MM.1S (cell line): ENCODE data around the gene LRWD1.

ENCODE experiments used
- EZH2 ChIP-seq: fragments of 300-600 bp; sonication (generic); optimal IDR thresholded peaks from 2 replicates; pipeline ENCODE3; 2017; ENCODE audit warnings: low read depth, mild to moderate bottlenecking, antibody characterized with exemption, low read length, mixed read lengths
- TF ChIP-seq, protein P1 (sequence below): fragments of 300-600 bp; sonication (generic); IDR thresholded peaks from 2 replicates; pipeline ENCODE4 v1.5.1; 2016; ENCODE audit warnings: antibody characterized with exemption, low read length, mixed read lengths

DNA sequence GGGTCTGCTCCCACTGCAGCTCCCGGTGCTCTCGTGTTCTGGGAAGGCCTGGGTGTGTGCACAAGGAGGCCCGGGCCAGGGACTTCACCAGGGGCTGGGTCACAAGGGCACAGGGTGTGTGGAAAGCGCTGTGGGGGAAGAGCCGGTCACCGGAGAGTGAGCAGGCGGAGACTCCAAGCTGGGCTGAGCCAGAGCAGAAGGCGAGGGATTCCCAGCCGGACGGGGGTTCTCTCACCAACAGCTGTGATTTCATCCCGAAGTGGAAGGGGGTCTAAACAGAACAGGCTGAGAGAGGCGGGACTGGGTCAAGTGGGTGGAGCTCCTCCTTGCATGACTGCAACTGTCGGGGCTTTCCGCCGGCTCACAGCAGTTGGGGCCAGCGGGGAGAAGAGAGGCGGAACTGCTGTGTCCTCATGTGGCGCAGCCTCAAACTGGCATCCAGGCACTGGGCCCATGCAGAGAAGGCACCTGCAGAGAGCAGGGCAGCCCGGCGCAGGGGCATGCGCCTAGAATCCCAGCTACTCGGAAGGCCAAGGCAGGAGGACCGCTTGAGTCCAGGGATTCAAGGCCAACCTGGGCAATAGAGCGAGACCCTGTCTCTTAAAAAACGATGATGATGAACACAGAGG, 39.0 kb upstream of the LRWD1 start:
- TF ChIP-seq, protein P1, sequence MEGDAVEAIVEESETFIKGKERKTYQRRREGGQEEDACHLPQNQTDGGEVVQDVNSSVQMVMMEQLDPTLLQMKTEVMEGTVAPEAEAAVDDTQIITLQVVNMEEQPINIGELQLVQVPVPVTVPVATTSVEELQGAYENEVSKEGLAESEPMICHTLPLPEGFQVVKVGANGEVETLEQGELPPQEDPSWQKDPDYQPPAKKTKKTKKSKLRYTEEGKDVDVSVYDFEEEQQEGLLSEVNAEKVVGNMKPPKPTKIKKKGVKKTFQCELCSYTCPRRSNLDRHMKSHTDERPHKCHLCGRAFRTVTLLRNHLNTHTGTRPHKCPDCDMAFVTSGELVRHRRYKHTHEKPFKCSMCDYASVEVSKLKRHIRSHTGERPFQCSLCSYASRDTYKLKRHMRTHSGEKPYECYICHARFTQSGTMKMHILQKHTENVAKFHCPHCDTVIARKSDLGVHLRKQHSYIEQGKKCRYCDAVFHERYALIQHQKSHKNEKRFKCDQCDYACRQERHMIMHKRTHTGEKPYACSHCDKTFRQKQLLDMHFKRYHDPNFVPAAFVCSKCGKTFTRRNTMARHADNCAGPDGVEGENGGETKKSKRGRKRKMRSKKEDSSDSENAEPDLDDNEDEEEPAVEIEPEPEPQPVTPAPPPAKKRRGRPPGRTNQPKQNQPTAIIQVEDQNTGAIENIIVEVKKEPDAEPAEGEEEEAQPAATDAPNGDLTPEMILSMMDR, result no peak
- TF ChIP-seq EZH2, result no peak
